Adrenal gland (tissue), 12 donors: ENCODE results near the gene RPGRIP1. TPM values are rescaled to one million over a fixed set of nuclear protein-coding genes. Genes with fewer than 3 reads are reported as not detected.
"Not testable (repeated sequence)": the region's sequence is repeated elsewhere in the genome, so short reads cannot be mapped to it uniquely, and the experiment has no call there.

Source experiments
- DNase-seq, 7 donors: peaks; one replicate each; pipeline ENCODE4 v3.0.0-alpha.2; 2019 to 2020
- H3K27ac ChIP-seq, 5 donors: fragments of 200-600 bp; sonication (generic) in 4 of 5; 1 replicate in 3 of 5; 2 replicates in 2 of 5; pipeline versions ENCODE4 v1.5.1 to v1.8.0; 2016 to 2020; ENCODE audit warnings: mild to moderate bottlenecking in 1 of 5
- H3K27me3 ChIP-seq: fragments of 200-600 bp; 2 replicates; pipeline ENCODE4 v1.8.0; 2021
- H3K36me3 ChIP-seq, 2 donors: fragments of 200-600 bp; replicated peaks in 1 of 2; 1 replicate in 1 of 2; 2 replicates in 1 of 2; pipeline versions ENCODE4 v1.5.1 to v1.8.0; 2018 to 2022
- H3K4me1 ChIP-seq, 2 donors: fragments of 200-600 bp; replicated peaks in 1 of 2; 1 replicate in 1 of 2; 2 replicates in 1 of 2; pipeline versions ENCODE4 v1.5.1 to v1.8.0; 2018 to 2021
- H3K4me3 ChIP-seq, 4 donors: fragments of 200-600 bp; sonication (generic) in 3 of 4; one replicate each; pipeline ENCODE4 v1.5.1; 2016 to 2018
- H3K9me3 ChIP-seq, 3 donors: fragments of 200-600 bp; sonication (generic) in 1 of 3; replicated peaks in 1 of 3; 1 replicate in 2 of 3; 2 replicates in 1 of 3; pipeline versions ENCODE4 v1.5.1 to v1.8.0; 2016 to 2021
- POLR2A ChIP-seq, 2 donors: fragments of 450-650 bp; IDR thresholded peaks; one replicate each; pipeline ENCODE4 v1.6.1; 2017; ENCODE audit warnings: antibody characterized with exemption in 2 of 2, mild to moderate bottlenecking in 2 of 2, moderate library complexity in 1 of 2
- WGBS, 4 donors: extraction: QIAGEN DNeasy Blood & Tissue Kit in 2 of 4; methylation state at CpG; one replicate each; pipeline versions ENCODE4 v1.1.5 to v1.1.7; 2013 to 2017; 5-methylcytosine and 5-hydroxymethylcytosine counted together
- intact Hi-C, 2 donors: fragments of 100-400 bp; cut with DNase I; formaldehyde crosslinking; loops; one replicate each; pipeline versions ENCODE4 v1.14.1 to v1.15.0; 2022 to 2023
- polyA plus RNA-seq, 3 donors: library from polyadenylated mRNA; stranded (reverse); fragments of 200-250 nt in 2 of 3; fragments of 350-450 nt in 1 of 3; fragmentation: Illumina TruSeq in 1 of 3; extraction: RNeasy Lipid Tissue Mini Kit (QIAGEN cat#74804) in 1 of 3; gene quantifications; one replicate each; pipeline ENCODE4 v1.2.3, GENCODE V29; 2013 to 2014
- total RNA-seq, 9 donors: library from RNA; depleted of rRNA in 4 of 9; stranded (reverse); fragments of >200 nt in 4 of 9; fragments of 120-200 nt in 1 of 9; fragmentation: NEBNext Ultra II Directional in 1 of 9; extraction: Animal tissue kit (Norgen Biotek cat#: 25700) in 1 of 9; gene quantifications; one replicate each; pipeline versions ENCODE4 v1.1.0 to v1.2.4, GENCODE V29; 2013 to 2023
- TF ChIP-seq, protein P1 (sequence below), 6 experiments: fragments of 450-650 bp in 4 of 6; fragments of 200-600 bp in 2 of 6; sonication (generic) in 1 of 6; IDR thresholded peaks; 1 replicate in 5 of 6; 2 replicates in 1 of 6; pipeline versions ENCODE4 v1.5.1 to v1.8.0; 2016 to 2021; ENCODE audit warnings: antibody characterized with exemption in 6 of 6, mild to moderate bottlenecking in 2 of 6, moderate library complexity in 1 of 6
- donor health status: healthy with polysubstance abuse.
- donor health status: Bipolar disorder and iron deficiency.
- donor health status: DM: yes; HTN: yes; CAD: no.
- donor health status: DM: no; HTN: no; CAD: no.
- donor health status: DM: no; HTN: no; CAD: no.
- donor health status: DM: yes; HTN: yes; CAD: no.

Gene RPGRIP1
- total and polyA plus RNA-seq, 12 donors, result 0.10 to 1.6 (median 0.29) TPM; not detected in 3

DNA sequence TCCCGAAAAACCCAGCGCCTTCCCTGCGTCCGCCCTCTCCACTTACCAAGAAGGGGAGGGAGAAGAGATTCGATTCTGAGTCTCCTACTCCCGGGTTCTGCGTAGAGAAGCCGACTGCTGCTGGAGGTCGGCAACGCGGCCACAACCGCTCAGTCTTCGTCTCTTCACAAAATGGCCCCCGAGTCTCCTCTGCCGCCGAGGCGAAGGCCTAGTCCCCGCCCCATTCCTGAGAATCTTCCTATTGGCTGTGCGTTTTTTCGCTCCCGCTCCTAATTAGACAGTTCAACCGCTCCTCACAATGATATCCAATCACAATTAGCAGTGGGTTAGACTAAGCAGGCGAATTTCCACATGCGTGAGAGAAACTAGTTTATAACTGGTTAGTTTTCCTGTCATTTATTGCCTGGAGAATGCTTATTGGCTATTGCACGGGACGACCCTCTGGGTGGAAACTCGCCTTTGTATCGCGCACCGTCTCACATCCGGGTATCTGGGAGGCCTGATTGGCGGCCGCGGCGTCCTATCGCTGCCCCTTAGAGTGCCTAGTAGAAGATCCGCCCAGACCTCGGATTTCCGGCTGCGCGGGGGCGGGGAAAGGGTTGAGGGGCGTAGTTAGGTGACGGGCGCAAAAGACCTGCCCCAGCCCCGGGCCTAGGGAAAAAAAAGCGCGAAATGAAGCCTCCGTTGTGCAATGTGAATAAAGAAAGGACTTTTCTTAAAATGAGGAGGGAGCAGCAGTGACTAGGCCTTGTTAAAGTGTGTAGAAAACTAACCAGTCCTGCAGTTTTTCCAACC is 10.4 kb upstream of the RPGRIP1 start, which contains the start of gene HNRNPC:
Gene HNRNPC, minus strand, starts transcription at position 191 of the 795 bp plus-strand sequence. CDS start 35,249 bp downstream, outside the sequence.
- peak; percentile 100 for DNase-seq
- Histone ChIP-seq H3K4me3 (peak within 1 kb of the TSS; percentile 80 to 99 (median 92)), H3K27me3 (no peaks in the 10 kb centered on the region), H3K27ac (peak within 1 kb of the TSS; percentile 71 to 97 (median 94)), H3K36me3 (peaks cover 0 to 15% of the 10 kb centered on the region in 2 donors), H3K4me1 (peaks cover 24 to 42% of the 10 kb centered on the region in 2 donors), H3K9me3 (no peaks in the 10 kb centered on the region)
- peak; percentile 94 to 99 for TF ChIP-seq POLR2A (IDR thresholded peaks at IDR 0.05)
- TF ChIP-seq, protein P1, sequence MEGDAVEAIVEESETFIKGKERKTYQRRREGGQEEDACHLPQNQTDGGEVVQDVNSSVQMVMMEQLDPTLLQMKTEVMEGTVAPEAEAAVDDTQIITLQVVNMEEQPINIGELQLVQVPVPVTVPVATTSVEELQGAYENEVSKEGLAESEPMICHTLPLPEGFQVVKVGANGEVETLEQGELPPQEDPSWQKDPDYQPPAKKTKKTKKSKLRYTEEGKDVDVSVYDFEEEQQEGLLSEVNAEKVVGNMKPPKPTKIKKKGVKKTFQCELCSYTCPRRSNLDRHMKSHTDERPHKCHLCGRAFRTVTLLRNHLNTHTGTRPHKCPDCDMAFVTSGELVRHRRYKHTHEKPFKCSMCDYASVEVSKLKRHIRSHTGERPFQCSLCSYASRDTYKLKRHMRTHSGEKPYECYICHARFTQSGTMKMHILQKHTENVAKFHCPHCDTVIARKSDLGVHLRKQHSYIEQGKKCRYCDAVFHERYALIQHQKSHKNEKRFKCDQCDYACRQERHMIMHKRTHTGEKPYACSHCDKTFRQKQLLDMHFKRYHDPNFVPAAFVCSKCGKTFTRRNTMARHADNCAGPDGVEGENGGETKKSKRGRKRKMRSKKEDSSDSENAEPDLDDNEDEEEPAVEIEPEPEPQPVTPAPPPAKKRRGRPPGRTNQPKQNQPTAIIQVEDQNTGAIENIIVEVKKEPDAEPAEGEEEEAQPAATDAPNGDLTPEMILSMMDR (IDR thresholded peaks at IDR 0.05), result no peak
- WGBS, 4 donors, result 0% methylated on average over 38 to 49 of the region's 49 CpGs
- intact Hi-C loops, result no loop called here

DNA sequence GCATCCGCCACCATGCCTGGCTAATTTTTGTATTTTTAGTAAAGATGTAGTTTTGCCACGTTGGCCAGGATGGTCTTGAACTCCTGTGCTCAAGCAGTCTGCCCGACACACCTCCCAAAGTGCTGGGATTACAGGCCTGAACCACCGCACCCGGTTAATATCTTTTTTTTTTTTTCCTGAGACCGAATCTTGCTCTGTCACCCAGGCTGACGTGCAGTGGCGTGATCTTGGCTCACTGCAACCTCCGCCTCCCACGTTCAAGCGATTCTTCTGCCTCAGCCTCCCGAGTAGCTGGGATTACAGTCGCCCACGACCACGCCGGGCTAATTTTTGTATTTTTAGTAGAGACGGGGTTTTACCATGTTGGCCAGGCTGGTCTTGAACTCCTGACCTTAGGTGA is 7.2 kb upstream of the RPGRIP1 start:
- H3K4me3 ChIP-seq, H3K36me3 ChIP-seq, DNase-seq, intact Hi-C loops, H3K27me3 ChIP-seq, H3K9me3 ChIP-seq, H3K27ac ChIP-seq, H3K4me1 ChIP-seq: not testable (repeated sequence)
- WGBS, 4 donors, result 82 to 91% (median 87%) methylated on average over 17 of the region's 17 CpGs

DNA sequence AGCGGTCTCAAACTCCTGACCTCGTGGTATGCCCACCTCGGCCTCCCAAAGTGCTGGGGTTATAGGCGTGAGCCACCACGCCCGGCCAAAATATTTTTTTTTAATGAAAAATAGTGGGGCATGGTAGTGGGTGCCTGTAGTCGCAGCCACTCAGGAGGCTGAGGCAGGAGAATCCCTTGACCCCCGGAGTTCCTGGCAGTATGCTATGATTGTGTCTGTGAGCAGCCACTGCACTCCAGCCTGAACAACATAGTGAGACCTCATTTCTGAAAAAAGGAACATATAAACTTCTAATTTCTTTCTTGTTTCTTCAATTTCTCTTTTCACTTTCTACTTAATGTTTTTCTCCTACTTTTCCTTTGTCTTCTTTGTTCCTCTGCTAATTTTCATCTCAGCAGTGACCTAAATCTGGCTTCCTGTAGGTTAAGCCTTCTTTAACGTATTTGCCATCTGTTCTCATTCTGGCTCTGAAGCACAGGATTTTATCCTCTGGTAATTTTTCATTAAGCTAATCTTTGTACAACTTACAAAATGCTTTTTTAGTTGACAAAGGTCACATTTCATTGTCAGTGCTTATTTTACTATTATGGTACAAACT is 4.5 kb upstream of the RPGRIP1 start:
- WGBS, 4 donors, result 82 to 92% (median 90%) methylated on average over 9 of the region's 9 CpGs
- intact Hi-C loops, result no loop called here
- no peaks in the 10 kb centered on the region for H3K4me1 ChIP-seq
- no peak for DNase-seq
- H3K36me3 ChIP-seq, result no peaks in the 10 kb centered on the region
- TF ChIP-seq, protein P1 (IDR thresholded peaks at IDR 0.05), result no peak
- TF ChIP-seq POLR2A (IDR thresholded peaks at IDR 0.05), result no peak
- no peaks in the 10 kb centered on the region for H3K9me3 ChIP-seq
- no peak overlapping the region for H3K27ac ChIP-seq
- H3K27me3 ChIP-seq, result no peaks in the 10 kb centered on the region
- H3K4me3 ChIP-seq, result no peak overlapping the region

DNA sequence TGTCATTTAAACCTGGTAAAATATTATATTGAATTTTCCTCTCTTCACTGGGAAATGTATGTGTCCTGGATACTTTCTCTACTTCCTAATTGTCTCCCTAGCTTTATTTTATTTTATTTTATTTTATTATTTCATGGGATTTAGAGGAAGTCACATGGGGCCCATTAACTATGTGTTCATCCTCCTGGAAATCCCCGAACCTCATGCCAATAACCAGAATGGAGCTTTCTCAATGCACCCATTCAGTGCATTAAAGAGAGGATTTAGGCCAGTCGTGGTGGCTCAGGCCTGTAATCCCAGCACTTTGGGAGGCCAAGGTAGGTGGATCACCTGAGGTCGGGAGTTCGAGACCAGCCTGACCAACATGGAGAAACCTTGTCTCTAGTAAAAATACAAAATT is 1.3 kb upstream of the RPGRIP1 start:
- TF ChIP-seq POLR2A (IDR thresholded peaks at IDR 0.05), result no peak
- TF ChIP-seq, protein P1 (IDR thresholded peaks at IDR 0.05), result no peak
- WGBS, 4 donors, result 72 to 91% (median 86%) methylated on average over 4 of the region's 4 CpGs
- H3K9me3 ChIP-seq, result no peaks in the 10 kb centered on the region
- no peak for DNase-seq
- no peak overlapping the region for H3K27ac ChIP-seq
- no peaks in the 10 kb centered on the region for H3K36me3 ChIP-seq
- H3K27me3 ChIP-seq, result no peaks in the 10 kb centered on the region
- no peak overlapping the region for H3K4me3 ChIP-seq
- H3K4me1 ChIP-seq, result no peaks in the 10 kb centered on the region
- intact Hi-C loops, result no loop called here

DNA sequence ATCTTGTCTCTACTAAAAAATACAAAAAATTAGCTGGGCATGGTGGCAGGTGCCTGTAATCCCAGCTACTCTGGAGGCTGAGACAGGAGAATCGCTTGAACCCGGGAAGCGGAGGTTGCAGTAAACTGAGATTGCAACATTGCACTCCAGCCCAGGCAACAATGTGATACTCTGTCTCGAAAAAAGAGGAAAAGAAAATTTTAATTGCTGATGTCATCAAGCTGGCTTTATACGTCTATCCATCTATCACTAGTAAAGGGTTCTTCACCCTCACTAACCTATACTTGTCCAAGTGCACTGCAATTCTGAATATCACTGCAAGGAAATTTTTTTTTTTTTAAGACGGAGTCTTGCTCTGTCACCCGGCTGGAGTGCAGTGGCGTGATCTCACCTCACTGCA is 2.0 kb downstream of the RPGRIP1 start:
- H3K36me3 ChIP-seq, H3K27me3 ChIP-seq, H3K4me1 ChIP-seq, intact Hi-C loops, DNase-seq, H3K9me3 ChIP-seq, H3K27ac ChIP-seq, H3K4me3 ChIP-seq: not testable (repeated sequence)
- WGBS, 4 donors, result 76 to 84% (median 80%) methylated on average over 8 of the region's 8 CpGs

DNA sequence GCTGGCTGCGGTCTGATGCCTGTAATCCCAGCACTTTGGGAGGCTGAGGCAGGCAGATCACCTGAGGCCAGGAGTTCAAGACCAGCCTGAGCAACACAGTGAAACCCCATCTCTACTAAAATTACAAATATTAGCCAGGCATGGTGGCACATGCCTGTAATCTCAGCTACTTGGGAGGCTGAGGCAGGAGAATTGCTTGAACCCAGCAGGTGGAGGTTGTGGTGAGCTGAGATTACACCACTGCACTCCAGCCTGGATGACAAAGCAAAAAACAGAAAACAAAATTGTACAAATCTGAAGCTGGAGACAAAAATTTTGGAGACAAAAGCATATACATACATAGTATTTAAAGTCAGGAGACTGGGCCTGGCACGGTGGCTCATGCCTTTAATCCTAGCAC is 6.6 kb downstream of the RPGRIP1 start:
- WGBS, 4 donors, result 93 to 98% (median 98%) methylated on average over 2 of the region's 2 CpGs

More for the DNA sequence above, 6.6 kb downstream of the RPGRIP1 start:
- H3K9me3 ChIP-seq, H3K4me1 ChIP-seq, H3K36me3 ChIP-seq, H3K4me3 ChIP-seq, H3K27me3 ChIP-seq, DNase-seq, H3K27ac ChIP-seq, intact Hi-C loops: not testable (repeated sequence)
